ENCODE results near the gene ACTN2.
A peak's percentile ranks its signal among the peaks of the same experiment; 100 is the strongest.

Gene ACTN2

GRCh38 chr1:236691348-236691747, 5.0 kb downstream of the ACTN2 start:
- DNase-seq (ENCODE audit: low spot score): no peak

GRCh38 chr1:236692128-236692527, 5.8 kb downstream of the ACTN2 start:
- no peak for DNase-seq (ENCODE audit: low spot score)

- DNase-seq (ENCODE audit: low spot score): no peak
Observed at GRCh38 chr1:236692742-236693141, 6.4 kb downstream of the ACTN2 start.

- DNase-seq (ENCODE audit: low spot score): no peak
Observed at GRCh38 chr1:236699366-236699765, 13.1 kb downstream of the ACTN2 start.

GRCh38 chr1:236700903-236701302, 14.6 kb downstream of the ACTN2 start:
- no peak for DNase-seq (ENCODE audit: low spot score)

- no peak for DNase-seq (ENCODE audit: low spot score)
Observed at GRCh38 chr1:236701782-236702181, 15.5 kb downstream of the ACTN2 start.

GRCh38 chr1:236702791-236703394, 16.6 kb downstream of the ACTN2 start:
- no peak for DNase-seq (ENCODE audit: low spot score)

GRCh38 chr1:236705771-236706170, 19.5 kb downstream of the ACTN2 start:
- DNase-seq (ENCODE audit: low spot score): peak; percentile 89

- peak; percentile 85 for DNase-seq (ENCODE audit: low spot score)
Observed at GRCh38 chr1:236706183-236706582, 19.9 kb downstream of the ACTN2 start.

GRCh38 chr1:236710328-236710892, 24.1 kb downstream of the ACTN2 start:
- DNase-seq (ENCODE audit: low spot score): no peak

- DNase-seq (ENCODE audit: low spot score): peak; percentile 92
Observed at GRCh38 chr1:236716160-236716559, 29.9 kb downstream of the ACTN2 start.

GRCh38 chr1:236717811-236718210, 31.5 kb downstream of the ACTN2 start:
- DNase-seq (ENCODE audit: low spot score): no peak

- DNase-seq (ENCODE audit: low spot score): no peak
Observed at GRCh38 chr1:236718328-236718727, 32.0 kb downstream of the ACTN2 start.

- DNase-seq (ENCODE audit: low spot score): no peak
Observed at GRCh38 chr1:236720206-236720605, 33.9 kb downstream of the ACTN2 start.

GRCh38 chr1:236720611-236721010, 34.3 kb downstream of the ACTN2 start:
- DNase-seq (ENCODE audit: low spot score): no peak

GRCh38 chr1:236724049-236724448, 37.8 kb downstream of the ACTN2 start:
- DNase-seq (ENCODE audit: low spot score): no peak

GRCh38 chr1:236724506-236724905, 38.2 kb downstream of the ACTN2 start:
- DNase-seq (ENCODE audit: low spot score): no peak

- no peak for DNase-seq (ENCODE audit: low spot score)
Observed at GRCh38 chr1:236725668-236726067, 39.4 kb downstream of the ACTN2 start.

- no peak for DNase-seq (ENCODE audit: low spot score)
Observed at GRCh38 chr1:236727521-236727920, 41.2 kb downstream of the ACTN2 start.

- DNase-seq (ENCODE audit: low spot score): no peak
Observed at GRCh38 chr1:236728752-236729151, 42.5 kb downstream of the ACTN2 start.

GRCh38 chr1:236733653-236734052, 47.4 kb downstream of the ACTN2 start:
- no peak for DNase-seq (ENCODE audit: low spot score)

- DNase-seq (ENCODE audit: low spot score): no peak
Observed at GRCh38 chr1:236734141-236734765, 48.0 kb downstream of the ACTN2 start.

- no peak for DNase-seq (ENCODE audit: low spot score)
Observed at GRCh38 chr1:236736761-236737160, 50.5 kb downstream of the ACTN2 start.

- no peak for DNase-seq (ENCODE audit: low spot score)
Observed at GRCh38 chr1:236741753-236742152, 55.5 kb downstream of the ACTN2 start.
